GM13977 (cell line): Measurements from ENCODE around the gene INTS12.

Experiments used
- DNase-seq: peaks from one replicate; pipeline ENCODE4 v3.0.0; 2012; ENCODE audit warnings: low spot score
- CTCF ChIP-seq: IDR thresholded peaks from 2 replicates; pipeline ENCODE4 v1.5.1; 2012; ENCODE audit warnings: mild to moderate bottlenecking, control low read depth; ENCODE audit not compliant: insufficient read depth; ENCODE audit errors: extremely low read depth, missing control alignments
- in situ Hi-C: fragments of 300-500 bp; cut with MboI; formaldehyde crosslinking; loops from one replicate; pipeline ENCODE4 v1.12.0; 2022; ENCODE audit warnings: low sequenced_read_pairs, low pct_unique_long_range_greater_than_20kb, mixed read lengths, inconsistent platforms; ENCODE audit not compliant: unreplicated experiment

INTS12 gene

GRCh38 chr4:105633241-105633640 lies 75.2 kb downstream of the INTS12 start:
- in situ Hi-C loops: no loop called here
- DNase-seq: no peak
- TF ChIP-seq CTCF: no peak
